Mucosa of descending colon (tissue), 3 donors: ENCODE results near the gene SDR42E2. TPM values are rescaled to one million over a fixed set of nuclear protein-coding genes. Genes with fewer than 3 reads are reported as not detected.

ENCODE experiments used
- ATAC-seq: fragments of 200-7000 bp; cut with Tn5 transposase; one replicate; pipeline ENCODE4 v1.9.1; 2020; ENCODE audit warnings: mild to moderate bottlenecking, moderate library complexity
- DNase-seq, 3 donors: peaks; one replicate each; pipeline ENCODE4 v3.0.0-alpha.2; 2020
- H3K36me3 ChIP-seq: fragments of 200-600 bp; one replicate; pipeline ENCODE4 v1.8.0; 2021; ENCODE audit warnings: low read depth, mild to moderate bottlenecking
- H3K4me1 ChIP-seq: fragments of 200-600 bp; one replicate; pipeline ENCODE4 v1.8.0; 2021; ENCODE audit warnings: low read depth, mild to moderate bottlenecking
- H3K4me3 ChIP-seq: fragments of 200-600 bp; one replicate; pipeline ENCODE4 v1.8.0; 2021; ENCODE audit warnings: mild to moderate bottlenecking
- H3K9me3 ChIP-seq: fragments of 200-600 bp; one replicate; pipeline ENCODE4 v1.8.0; 2021; ENCODE audit warnings: mild to moderate bottlenecking
- intact Hi-C, 2 donors: fragments of 100-400 bp; cut with DNase I in 1 of 2; cut with micrococcal nuclease in 1 of 2; formaldehyde crosslinking; loops; one replicate each; pipeline versions ENCODE4 v1.11.0 to v1.11.1; 2022; cut with DNase I, micrococcal nuclease
- long read RNA-seq, 2 donors: library from polyadenylated mRNA; unstranded; transcript quantifications; one replicate each; pipeline ENCODE4 v2.0.0, GENCODE V29; 2019 to 2021
- total RNA-seq, 3 donors: library from RNA; stranded (reverse); fragmentation: NEBNext Ultra II Directional in 2 of 3; extraction: Animal tissue kit (Norgen Biotek cat#: 25700) in 2 of 3; gene quantifications; one replicate each; pipeline versions ENCODE4 v1.2.1 to v1.2.4, GENCODE V29; 2021 to 2023
- TF ChIP-seq, protein P1 (sequence below): fragments of 200-600 bp; IDR thresholded peaks from one replicate; pipeline ENCODE4 v1.8.0; 2022; ENCODE audit warnings: antibody characterized with exemption, mild to moderate bottlenecking
- donor health status: DM: no; HTN: no; CAD: no; lungs with moderate emphysema.
- donor health status: DM: no; HTN: no; CAD: no.
- donor health status: DM: no; HTN: yes; CAD: no.

Gene SDR42E2
- total RNA-seq: not detected
- long read RNA-seq, donor 1: 0 reads
- long read RNA-seq, donor 2: 0 reads

DNA sequence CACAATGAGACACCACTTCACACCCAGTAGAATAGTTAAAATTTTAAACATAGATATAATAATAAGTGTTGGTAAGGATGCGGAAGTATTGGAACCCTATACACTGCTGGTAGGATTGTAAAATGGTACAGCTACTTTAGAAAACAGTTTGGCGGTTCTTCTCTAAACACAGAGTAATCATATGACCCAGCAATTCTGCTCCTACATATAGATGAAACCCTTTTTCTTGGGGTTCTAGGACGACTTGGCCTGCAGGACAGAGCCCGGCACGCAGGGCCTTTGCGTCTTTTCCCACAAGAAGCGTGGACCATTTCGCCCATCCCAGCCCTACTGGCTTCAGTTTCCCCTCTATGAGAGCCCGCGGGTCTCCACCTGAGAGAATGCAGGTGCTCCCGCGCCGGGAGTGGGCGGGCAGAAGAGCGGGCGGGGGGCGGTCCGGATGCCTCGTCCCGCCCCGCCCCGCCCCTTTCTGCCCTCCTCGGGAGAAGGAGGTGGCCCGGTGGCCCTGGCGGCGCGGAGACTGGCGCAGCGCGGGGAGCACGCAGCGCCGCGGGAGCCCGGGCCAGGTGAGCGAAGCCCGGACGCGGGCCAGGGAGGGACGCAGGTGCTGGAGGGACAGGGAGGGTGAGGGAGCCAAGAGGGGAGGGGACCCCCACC, at the start of gene SDR42E2:
Gene SDR42E2 (plus strand): TSS at position 508 of the 657 bp plus-strand sequence. CDS start 3,077 bp downstream, outside the sequence.
- DNase-seq (peak in 2 of 3 donors; percentile 51 to 65), ATAC-seq (peak; percentile 84)
- Histone ChIP-seq H3K4me1 (peaks cover 8% of the 10 kb centered on the region), H3K9me3 (no peaks in the 10 kb centered on the region), H3K4me3 (no peak within 1 kb of the TSS), H3K36me3 (no peaks in the 10 kb centered on the region)
- TF ChIP-seq, protein P1, sequence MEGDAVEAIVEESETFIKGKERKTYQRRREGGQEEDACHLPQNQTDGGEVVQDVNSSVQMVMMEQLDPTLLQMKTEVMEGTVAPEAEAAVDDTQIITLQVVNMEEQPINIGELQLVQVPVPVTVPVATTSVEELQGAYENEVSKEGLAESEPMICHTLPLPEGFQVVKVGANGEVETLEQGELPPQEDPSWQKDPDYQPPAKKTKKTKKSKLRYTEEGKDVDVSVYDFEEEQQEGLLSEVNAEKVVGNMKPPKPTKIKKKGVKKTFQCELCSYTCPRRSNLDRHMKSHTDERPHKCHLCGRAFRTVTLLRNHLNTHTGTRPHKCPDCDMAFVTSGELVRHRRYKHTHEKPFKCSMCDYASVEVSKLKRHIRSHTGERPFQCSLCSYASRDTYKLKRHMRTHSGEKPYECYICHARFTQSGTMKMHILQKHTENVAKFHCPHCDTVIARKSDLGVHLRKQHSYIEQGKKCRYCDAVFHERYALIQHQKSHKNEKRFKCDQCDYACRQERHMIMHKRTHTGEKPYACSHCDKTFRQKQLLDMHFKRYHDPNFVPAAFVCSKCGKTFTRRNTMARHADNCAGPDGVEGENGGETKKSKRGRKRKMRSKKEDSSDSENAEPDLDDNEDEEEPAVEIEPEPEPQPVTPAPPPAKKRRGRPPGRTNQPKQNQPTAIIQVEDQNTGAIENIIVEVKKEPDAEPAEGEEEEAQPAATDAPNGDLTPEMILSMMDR: no peak
- intact Hi-C loops: loop anchor here in 1 of 2 donors (10.0 kb wide), 1 partner anchor 57 kb away; no protein-coding TSS in a partner anchor

DNA sequence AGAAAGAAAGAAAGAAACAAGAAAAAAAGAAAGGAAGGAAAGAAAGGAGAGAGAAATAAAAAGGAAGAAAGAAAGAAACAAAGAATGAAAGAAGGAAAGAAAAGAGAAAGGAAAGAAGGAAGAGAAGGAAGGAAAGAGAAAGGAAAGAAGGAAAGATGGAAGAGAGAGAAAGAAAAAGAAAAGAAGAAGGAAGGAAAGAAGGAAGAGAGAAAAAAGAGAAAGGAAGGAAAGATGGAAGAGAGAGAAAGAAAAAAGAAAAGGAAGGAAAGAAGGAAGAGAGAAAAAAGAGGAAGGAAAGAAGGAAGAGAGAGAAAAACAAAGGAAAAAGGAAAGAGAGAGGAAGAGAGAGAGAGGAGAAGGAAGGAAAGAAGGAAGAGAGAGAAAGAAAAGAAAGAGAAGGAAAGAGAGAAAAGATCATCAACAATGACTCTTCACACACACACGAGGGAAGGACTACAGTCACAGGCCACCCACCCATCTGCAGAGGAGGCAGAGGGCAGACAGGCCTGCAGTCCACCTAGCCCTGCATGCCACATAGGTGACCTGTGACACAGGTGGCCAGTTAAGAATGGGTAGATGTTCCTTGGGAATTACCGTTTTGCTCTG, 46.1 kb upstream of the SDR42E2 start:
- H3K4me1 ChIP-seq: no peaks in the 10 kb centered on the region
- intact Hi-C loops: no loop called here
- DNase-seq (no peak), ATAC-seq (no peak)
- no peaks in the 10 kb centered on the region for H3K36me3 ChIP-seq
- no peaks in the 10 kb centered on the region for H3K9me3 ChIP-seq
- H3K4me3 ChIP-seq: no peak overlapping the region
- TF ChIP-seq, protein P1: no peak

DNA sequence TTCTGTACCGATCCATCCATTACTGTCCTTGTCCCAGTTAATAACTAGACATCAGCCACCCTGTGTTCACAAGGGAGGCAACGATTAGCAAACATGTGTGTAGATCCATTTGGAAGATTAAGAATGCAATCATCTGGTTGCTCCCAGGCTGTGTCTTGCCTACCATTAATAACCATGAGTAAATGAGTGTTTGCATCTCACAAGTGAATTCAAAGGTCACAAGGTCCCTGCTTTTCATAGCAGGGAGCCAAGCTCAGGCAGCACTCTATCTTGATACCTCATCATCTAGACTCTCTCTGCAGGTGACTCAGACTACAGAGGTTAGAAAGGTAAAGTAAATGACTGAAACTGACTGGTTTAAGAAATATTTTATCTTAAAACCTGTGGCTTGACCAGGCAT, 44.7 kb upstream of the SDR42E2 start:
- Histone ChIP-seq H3K4me3 (no peak overlapping the region), H3K36me3 (no peaks in the 10 kb centered on the region), H3K9me3 (no peaks in the 10 kb centered on the region), H3K4me1 (no peaks in the 10 kb centered on the region)
- ATAC-seq (no peak), DNase-seq (no peak)
- TF ChIP-seq, protein P1: no peak
- intact Hi-C loops: no loop called here

DNA sequence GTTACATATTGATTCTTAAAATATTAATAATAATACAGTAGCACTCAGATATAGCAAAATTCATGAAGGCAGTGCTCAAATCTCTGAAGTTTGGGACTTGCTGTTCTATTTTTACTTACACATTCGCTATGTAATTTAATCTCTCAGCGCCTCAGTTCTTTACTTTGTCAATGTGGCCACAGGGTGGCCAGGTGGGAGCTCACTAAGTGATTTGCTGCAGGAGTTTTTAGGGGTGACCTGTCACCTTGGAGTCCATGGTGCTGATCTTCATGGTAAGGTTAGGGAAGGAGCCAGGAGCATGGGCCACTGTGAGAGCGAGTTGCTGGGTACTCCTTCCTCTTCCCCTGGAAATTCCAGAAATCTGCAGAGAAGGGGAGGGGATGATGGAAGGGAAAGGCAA, 41.9 kb upstream of the SDR42E2 start:
- TF ChIP-seq, protein P1: no peak
- H3K4me1 ChIP-seq: no peaks in the 10 kb centered on the region
- DNase-seq (no peak), ATAC-seq (no peak)
- no peaks in the 10 kb centered on the region for H3K36me3 ChIP-seq
- no peaks in the 10 kb centered on the region for H3K9me3 ChIP-seq
- intact Hi-C loops: no loop called here
- no peak overlapping the region for H3K4me3 ChIP-seq

DNA sequence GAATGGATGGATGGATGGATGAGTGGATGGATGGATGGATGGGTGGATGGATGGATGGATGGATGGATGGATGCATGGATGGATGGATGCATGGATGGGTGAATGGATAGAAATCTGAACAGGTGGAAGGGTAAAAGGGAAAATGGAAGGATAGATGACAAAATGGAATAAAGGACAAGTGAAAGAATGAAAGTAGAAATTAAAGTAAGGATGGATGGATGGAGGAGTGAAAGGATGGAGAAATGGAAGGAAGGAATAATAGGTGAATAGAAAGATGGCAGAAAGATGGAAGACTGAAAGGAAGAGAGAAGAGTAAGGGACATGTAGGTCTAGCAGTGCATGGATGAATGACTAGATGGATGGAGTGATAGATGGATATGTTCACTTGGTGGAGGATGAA, 40.1 kb upstream of the SDR42E2 start:
- DNase-seq (no peak), ATAC-seq (no peak)
- TF ChIP-seq, protein P1: no peak
- Histone ChIP-seq H3K4me1 (no peaks in the 10 kb centered on the region), H3K9me3 (no peaks in the 10 kb centered on the region), H3K36me3 (no peaks in the 10 kb centered on the region), H3K4me3 (no peak overlapping the region)
- intact Hi-C loops: no loop called here
